Activated T-cell treated with anti-CD3 and anti-CD28 coated beads, Interleukin-2, amount 50 U/mL, for 1 hour (primary cell): Measurements from ENCODE around the gene CLRN3.

Experiments used
- DNase-seq: peaks from one replicate; pipeline ENCODE4 v3.0.0-alpha.2; 2020

Gene CLRN3

GRCh38 chr10:127897177-127897576, 4.4 kb upstream of the CLRN3 start:
- no peak for DNase-seq

- no peak for DNase-seq
Measured at GRCh38 chr10:127896590-127896989, 3.8 kb upstream of the CLRN3 start.

DNA sequence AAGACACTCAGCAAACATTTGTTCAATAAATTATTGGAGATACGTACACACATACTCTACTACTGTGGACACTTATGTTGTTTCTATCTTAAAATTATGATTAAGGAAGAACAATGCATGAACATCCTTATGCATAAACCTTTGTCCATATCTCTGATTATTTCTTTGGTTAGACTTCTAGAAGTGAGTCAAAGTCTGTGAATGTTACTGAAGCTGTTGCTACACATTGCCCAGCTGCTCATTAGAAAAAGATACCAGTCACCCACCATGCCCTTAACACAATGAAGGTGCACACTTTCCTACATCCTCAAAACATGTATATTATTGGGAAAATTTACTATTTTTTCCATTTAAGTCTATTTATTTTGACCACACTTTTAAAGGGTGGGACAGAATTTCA, 1.4 kb upstream of the CLRN3 start:
- no peak for DNase-seq

GRCh38 chr10:127890832-127891334, 1.9 kb downstream of the CLRN3 start:
- no peak for DNase-seq

DNA sequence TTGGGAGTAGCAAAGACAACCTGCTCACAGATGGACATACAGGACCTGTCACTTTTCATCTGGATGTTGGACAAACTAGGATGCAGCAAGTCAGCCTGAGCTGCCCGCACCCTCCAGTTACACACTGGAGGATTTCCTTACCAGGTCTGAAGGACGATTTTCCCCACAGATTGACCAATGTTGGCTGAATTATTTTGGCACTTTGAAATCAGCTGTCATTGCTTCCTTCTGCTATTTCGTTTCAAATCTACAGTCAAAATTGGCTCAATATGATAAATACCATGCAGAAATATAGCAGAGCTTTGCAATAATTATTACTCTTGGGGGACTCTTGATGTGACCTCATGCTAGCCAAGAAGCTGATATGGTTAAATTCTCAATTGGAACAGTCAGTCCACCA, 2.5 kb downstream of the CLRN3 start:
- DNase-seq, result no peak

DNA sequence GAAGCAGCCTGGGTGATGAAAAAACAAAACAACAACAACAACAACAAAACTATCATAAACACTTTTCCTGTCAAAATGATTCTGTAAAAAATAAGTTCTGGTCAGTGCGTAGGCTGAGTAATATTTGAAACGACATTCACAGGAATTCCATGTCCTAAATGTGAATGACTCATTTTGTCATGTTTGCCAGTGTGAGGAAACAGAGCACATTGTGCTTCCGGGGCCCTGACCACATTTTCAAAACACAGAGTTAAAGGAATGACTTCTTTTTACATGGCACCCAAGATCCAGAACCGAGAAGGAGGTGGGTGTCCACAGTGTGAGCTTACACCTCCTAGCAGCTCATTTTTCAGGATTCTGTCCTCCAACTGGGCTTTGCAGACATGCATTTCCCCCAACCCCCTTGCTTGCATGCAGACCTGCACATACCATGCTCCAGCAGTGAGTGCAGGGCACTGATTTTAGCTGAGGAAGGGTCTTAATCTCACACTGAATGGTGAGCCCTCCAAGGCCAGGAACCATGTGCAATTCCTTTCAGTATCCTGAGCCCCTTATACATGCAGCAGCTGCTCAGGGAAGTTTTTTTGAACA, 3.0 kb downstream of the CLRN3 start:
- no peak for DNase-seq

DNA sequence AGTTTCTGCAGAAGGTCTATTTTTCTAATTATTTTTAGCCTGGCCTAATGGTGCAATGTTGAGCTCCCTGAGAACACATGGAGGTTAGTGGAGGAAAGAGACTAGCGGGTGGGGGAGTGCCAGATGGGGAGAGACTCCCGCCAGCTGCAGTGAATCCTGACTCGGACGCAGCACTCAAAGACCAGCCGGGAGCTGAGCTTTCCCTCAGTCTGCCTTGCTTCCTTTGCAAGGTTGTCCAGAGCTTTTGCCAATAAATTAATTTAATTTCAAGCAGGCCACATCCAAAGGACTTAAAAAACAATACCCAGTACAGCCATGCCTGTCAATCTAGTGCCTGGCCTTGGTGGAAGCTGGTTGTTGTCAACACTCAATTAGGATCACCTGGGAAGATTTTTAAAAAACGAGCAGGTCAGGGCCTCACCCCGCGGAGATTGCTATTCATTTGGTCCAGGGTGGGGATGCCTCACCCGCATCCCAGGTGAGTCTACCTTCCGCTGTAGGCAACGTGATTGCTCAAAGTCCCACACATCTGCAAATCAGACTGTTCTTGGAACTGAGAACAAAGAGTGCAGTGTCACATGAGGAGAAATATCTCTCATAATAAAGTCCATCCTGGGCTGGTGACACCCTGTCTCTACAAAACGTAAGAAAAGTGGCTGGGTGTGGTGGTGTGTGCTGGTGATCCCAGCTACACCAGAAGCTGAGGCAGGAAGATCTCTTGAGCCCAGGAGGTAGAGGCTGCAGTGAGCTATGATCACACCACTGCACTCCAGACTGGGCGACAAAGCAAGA, 4.0 kb downstream of the CLRN3 start:
- DNase-seq, result no peak

GRCh38 chr10:127887541-127888415, 5.0 kb downstream of the CLRN3 start:
- no peak for DNase-seq

DNA sequence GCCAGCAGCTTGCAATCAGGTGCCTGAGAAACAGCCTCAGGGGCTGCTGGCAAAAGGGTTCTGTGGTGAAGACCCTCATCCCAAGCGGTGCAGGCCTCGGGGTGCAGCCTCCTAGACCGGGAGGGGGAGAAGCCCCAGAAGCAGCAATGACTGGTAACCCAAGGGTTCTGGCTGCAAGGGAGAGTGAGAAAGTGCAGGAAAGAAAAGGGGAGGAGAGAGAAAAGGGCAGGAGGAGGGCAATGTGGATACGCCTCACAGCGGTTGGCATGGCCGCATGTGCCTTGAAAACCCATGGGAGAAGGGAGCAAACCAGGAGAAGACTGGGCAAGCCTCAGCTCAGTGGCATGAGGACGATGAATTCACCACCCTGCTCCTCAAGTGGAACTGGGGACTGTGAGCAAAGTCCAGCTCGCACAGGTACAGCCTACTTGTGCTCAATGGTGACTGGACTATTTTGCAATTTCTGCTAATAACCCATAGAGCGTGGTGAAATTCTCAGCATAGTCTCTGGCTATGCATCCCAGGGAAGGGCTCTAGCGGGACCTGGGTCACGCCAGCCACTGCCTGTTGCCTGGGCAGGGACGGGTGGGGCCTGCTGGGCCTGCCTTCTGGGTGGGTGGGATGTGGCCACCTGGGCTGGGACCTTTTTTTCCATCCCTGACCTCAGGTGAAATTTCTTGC, 6.2 kb downstream of the CLRN3 start:
- DNase-seq, result no peak

- DNase-seq, result no peak
Measured at GRCh38 chr10:127884501-127884900, 8.2 kb downstream of the CLRN3 start.

DNA sequence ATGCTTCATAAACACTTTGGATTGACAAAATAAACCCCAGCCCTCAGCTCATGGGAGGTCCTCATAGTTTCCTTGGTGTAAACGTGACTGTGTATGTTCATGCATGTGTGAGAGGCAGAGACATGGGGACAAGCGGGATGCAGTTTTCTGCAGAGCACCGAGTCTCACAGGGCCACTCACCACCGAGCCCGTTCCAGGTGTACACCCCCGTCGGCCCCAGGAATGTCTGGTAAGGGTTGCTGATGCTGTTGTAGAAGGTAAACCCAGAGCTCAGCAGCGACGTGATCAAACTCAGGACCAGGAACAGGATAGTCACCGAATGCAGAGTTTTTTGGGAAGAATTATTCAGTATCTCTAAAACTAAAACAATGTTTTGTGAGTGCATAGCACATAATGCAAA, 9.2 kb downstream of the CLRN3 start:
- DNase-seq, result no peak

DNA sequence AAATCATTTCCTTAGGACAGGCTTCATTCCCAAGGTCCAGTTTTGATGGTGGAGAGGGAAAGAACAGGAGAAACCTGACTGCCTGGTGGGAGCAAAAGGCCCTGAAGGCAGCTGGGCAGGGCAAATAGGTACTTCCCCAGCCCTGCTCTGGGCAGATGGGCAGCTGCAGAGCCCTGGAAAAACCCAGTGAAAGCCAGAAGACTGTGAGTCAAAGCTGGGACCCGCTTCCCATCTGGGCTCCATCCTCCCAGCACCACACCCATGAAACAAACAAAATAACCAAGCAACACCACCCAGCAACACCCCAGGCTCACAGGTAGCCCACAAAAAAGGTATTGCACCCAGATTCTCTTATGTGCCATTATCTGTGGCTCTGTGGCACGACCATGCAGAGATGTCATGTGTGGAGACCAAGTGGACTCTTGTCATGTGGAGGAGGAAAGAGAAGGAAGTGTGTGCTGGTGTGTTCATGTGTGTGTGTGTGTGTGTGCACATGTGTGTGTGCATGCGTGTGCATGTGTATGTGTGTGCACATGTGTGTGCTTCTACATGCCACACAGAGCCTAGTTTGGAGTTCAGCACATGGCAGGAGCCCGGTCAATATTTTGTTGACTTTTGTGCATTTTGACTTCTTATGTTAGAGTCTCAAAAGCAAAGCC, 9.8 kb downstream of the CLRN3 start:
- DNase-seq, result no peak

GRCh38 chr10:127882391-127882790, 10.3 kb downstream of the CLRN3 start:
- no peak for DNase-seq

DNA sequence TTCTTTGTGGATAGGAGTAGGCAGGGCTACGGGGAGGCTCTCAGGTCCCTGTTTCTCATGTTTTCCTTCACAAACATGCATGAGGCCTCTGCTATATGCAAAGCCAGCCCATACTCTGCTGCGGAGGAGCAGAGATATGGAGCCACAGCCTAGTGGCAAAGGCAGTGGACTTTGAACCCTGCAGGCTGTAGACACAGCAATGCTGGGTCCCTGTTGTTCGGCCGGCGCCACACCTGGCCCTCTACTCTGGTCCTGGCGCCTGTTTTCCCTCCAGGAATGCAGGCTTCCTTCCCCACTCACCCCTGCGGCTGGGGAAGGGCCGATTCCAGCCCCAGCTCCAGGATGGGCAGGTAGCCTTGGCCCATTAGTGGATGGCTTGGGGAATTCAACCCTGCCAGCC, 11.5 kb downstream of the CLRN3 start:
- DNase-seq, result no peak

GRCh38 chr10:127880557-127880956, 12.2 kb downstream of the CLRN3 start:
- DNase-seq, result no peak

- no peak for DNase-seq
Measured at GRCh38 chr10:127878475-127879055, 14.2 kb downstream of the CLRN3 start.

GRCh38 chr10:127877699-127878098, 15.0 kb downstream of the CLRN3 start:
- no peak for DNase-seq

DNA sequence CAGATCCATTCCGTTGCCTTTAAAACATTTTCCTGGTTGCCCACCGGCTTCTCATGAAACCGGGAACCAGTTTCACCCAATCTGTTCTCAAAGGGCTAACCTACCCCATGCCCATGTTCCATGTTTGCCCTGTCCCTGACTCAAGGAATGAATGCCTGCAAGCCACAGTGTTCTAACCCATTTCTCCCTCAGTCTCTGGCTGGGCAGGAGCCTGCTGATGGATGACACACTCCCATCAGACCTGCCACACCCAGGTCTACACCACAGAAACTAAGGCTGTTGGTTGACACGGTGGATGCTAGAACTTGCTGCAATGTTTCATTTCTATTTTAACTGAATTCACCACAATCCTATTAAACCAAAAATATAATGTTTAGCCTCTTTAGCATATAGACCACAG, 15.6 kb downstream of the CLRN3 start:
- no peak for DNase-seq

- DNase-seq, result no peak
Measured at GRCh38 chr10:127875916-127876315, 16.8 kb downstream of the CLRN3 start.

DNA sequence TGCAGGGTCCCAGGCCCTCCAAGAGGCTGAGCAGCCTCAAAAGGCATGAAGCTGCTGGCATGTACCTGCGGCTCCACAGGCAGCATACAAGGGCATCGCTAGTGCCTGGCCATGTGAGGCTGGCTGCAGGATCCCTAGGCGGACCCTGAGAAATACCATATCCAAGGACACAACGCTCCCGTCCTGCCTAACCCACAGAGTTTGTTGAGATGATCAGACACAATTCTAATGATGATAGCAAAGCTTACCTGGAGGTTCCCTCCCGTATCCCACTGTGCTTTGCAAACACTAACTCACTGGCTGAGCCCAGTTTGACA, 17.3 kb downstream of the CLRN3 start:
- DNase-seq, result no peak

DNA sequence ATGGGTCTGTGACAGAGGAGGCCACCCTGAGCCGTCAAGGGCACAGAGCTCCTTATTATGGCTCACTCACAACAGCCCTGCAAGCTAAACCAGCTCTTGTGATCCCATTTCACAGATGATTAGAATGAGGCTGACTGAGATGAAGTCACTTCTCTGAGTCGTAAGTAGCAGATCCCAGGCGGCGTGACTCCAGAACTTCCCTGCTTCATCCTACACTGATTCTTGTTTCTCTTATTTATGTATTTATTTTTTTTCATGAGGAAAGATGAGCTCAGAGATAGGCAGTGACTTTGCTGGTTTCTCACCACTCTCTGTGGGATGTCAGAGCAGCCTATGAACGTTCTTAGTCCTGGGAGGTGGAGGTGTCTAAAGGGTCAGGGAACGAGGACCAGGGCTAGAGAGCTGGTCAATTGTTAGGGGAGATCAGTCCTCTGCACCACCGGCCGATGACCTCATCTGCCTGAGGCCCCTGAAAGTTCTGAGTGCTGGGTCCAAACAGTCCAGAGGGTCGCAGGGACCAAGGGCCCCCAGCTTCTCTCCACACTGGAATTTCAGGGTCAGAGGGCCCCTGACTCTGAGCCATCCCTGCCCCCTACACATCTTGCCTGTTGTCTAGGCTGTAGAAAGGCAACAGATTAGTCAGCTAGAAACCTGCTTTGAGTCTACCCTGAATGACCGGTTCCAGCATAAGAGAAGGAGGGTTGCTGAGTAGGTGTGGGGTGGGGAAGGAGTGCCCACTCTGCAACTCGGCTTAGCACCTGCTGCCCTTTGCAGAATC, 17.9 kb downstream of the CLRN3 start:
- DNase-seq, result no peak
